NCI-H146 treated with DMSO at 0.1 percent for 48 hours (cell line): Measurements from ENCODE around the gene SDC1.

Experiments used
- DNase-seq: peaks from one replicate; lab custom pipeline; 2025; ENCODE audit not compliant: unreplicated experiment; lab: John Stamatoyannopoulos, UW

SDC1 gene

DNA sequence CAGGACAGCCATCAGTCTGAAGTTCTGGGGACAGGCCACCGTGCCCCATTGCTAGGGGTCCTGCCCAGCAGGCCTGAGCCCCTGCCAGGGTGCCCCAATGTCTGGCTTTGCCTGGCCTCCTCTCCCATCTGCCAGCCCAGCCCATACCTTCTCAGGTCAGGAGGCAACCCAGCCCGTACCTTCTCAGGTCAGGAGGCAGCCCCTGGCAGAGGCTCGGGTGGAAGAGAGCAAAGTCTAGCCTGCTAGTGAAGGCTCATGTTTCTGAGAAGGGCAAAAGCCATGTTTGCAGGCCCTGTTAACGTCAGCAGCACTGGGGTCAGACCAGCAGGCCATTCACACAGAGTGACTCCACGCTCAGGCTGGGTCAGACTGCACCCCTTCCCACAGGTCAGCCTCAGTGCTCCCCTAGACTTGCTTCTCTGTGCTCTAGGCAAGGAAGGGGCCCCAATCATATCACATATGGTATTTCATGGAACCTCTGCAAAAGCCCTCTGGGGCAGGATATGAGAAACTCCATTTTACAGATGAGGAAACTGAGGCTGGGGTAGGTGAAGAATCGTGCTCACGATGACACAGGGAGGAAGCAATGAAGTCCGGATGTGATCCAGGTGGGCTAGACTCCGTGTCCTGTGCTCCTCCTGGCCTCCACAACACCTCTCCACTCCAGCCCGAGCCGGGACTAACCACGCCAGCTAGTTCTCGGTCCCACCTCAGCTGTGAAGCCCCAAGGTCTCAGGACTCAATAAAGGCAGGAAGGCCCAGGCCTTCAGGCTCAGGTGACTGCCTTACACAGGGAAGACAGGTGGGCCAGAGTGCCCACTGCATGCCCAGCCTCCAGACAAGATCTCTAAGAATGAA lies 9.5 kb downstream of the SDC1 start:
- no peak for DNase-seq

- no peak for DNase-seq
Observed at GRCh38 chr2:20214566-20215182, 10.3 kb downstream of the SDC1 start.

DNA sequence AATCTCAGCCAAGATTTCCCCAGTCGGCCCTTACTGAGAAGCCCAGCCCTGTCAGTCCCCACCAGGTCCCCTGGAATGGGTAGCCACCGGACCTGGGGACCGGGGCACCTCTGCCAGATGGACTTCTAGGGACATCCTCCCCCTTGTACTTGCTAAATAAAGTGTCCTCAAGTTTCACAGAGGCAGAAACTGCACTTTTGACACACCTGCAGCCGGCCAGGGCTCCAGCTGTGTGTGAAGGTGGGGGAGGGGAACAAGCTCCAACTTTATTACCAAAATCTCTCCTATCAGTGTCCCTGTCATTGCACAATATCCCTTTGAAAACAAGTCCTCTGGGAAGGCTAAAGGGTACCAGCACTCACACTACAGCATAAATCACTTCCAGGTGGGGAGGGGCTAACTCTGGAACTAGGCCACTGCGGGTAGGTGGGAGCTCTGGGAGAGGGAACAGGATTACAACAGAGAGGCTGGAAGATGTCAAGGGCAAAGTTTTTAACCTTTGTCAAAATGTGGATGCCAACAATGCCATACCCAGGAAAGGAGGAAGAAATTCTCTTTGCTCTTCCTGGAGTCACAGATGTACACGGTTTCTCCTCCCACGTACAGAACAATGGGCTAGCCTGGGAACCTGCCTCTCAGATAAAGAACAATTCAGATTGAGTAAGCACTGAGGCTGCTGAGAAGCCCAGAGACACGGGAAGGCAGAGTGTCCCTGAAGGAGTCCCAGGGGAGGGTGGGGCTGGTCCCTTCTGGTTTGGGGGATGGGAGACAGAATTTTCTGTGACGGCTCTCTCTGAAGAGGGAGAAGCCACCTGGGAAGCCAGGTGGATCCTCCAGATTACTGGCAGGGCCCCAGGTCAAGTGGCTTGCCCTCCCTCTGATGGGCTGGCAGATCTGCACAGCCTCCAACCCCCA lies 11.0 kb downstream of the SDC1 start:
- DNase-seq = no peak

GRCh38 chr2:20212871-20213503 lies 11.9 kb downstream of the SDC1 start:
- DNase-seq = no peak

GRCh38 chr2:20212459-20212870 lies 12.5 kb downstream of the SDC1 start:
- no peak for DNase-seq

GRCh38 chr2:20211860-20212458 lies 13.0 kb downstream of the SDC1 start:
- no peak for DNase-seq

GRCh38 chr2:20211420-20211819 lies 13.5 kb downstream of the SDC1 start:
- no peak for DNase-seq

- no peak for DNase-seq
Observed at GRCh38 chr2:20210462-20210861, 14.5 kb downstream of the SDC1 start.

- DNase-seq = no peak
Observed at GRCh38 chr2:20209373-20210109, 15.4 kb downstream of the SDC1 start.

GRCh38 chr2:20208476-20208859 lies 16.5 kb downstream of the SDC1 start:
- no peak for DNase-seq

DNA sequence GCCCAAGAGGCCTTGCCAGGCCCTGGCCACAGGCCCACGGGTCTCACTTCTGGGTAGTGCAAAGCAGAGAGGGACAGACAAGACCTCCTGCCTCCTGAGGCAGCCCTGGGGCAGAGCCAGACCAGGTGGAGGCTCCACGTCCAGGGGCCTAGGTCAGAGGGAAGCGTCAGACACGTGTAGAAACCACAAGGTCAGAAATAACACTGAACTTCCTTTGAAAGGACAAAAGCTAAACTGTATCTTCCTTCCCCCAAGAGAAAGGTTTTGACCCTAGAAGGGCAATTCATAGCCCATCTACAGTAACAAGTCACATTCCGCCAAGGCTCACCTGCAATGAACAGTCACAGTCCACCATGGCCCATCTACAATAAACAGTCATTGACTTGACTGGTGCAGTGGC lies 17.9 kb downstream of the SDC1 start:
- DNase-seq = no peak

DNA sequence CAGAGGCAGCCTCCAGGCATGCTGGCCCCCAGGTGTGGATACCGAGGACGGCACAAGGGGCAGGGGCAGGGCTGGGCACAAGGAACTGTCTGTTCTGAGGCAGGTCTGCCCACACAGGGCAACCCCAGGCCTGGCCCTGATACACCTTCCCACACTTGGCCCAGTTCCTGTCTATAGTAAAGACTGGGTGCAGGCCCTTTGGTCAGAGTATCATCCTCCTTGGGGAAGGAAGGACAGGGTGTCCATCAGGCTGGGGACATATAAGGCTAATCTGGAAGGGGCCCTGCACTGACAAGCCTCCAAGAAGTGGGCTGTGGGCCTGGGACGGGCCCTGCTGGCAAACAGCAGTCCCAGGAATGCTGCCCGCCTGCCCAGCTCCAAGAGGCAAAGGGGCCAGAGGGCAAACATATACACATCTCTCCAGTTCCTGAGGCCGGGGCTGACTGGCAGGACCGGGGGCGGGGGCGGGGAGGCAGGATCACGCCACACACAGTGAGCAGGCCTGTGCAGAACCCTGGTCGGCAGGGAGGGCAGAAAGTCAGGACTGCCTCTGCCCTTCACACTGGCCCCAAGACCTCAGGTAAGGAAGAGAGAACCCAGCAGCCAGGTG lies 18.9 kb downstream of the SDC1 start:
- DNase-seq = no peak

DNA sequence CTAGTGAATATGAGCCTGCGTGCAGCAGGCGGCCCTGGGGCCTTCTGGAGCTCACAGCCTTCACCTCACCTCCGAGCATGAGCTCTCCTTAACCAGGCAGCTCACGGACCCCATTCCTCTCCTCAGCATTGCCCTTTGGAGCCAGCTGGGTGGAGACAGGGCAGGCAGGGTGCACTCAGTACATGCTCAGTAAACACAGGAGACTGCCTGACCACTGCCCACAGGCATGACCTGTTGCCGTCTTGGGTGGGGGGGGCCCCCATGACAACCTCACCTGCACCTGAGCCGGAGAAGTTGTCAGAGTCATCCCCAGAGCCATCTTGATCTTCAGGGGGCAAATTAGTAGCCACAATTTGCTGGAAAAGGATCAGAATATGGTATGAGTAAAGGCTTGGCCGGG lies 19.9 kb downstream of the SDC1 start:
- no peak for DNase-seq

DNA sequence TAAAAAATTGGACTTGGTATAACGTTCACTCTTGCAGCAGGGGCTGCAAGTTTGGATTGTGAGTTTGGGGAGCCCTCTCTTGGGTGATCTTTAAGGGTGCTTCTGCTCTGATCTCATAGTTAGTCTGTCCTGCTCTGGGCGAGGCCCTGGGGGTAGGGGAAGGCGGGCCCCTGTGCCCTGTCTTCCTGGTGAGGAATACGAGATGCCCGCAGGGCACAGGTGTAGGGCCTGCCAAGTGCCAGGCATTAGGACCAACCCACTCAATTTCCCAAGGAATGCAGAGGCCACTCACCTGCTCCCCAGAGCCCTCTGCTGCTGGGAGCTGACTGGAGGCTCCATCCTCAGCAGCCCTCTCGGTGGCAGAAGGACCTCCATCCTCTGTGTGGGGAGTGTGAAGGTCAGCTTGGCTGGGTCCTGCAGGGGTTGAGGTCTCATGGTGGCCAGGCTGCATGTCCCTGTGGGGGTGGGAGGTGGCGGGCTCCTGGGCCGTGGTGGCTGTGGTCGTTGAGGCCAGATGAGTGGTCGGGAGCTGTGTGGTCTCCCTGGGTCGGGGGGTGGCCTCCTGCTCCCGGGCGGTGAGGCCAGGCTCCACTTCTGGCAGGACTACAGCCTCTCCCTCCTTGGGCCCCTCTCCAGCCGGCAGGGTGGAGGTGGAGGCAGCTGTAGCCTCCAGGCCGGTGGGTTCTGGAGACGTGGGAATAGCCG lies 21.3 kb downstream of the SDC1 start:
- no peak for DNase-seq

- no peak for DNase-seq
Observed at GRCh38 chr2:20203072-20203471, 21.9 kb downstream of the SDC1 start.

GRCh38 chr2:20201671-20202070 lies 23.3 kb downstream of the SDC1 start:
- no peak for DNase-seq

DNA sequence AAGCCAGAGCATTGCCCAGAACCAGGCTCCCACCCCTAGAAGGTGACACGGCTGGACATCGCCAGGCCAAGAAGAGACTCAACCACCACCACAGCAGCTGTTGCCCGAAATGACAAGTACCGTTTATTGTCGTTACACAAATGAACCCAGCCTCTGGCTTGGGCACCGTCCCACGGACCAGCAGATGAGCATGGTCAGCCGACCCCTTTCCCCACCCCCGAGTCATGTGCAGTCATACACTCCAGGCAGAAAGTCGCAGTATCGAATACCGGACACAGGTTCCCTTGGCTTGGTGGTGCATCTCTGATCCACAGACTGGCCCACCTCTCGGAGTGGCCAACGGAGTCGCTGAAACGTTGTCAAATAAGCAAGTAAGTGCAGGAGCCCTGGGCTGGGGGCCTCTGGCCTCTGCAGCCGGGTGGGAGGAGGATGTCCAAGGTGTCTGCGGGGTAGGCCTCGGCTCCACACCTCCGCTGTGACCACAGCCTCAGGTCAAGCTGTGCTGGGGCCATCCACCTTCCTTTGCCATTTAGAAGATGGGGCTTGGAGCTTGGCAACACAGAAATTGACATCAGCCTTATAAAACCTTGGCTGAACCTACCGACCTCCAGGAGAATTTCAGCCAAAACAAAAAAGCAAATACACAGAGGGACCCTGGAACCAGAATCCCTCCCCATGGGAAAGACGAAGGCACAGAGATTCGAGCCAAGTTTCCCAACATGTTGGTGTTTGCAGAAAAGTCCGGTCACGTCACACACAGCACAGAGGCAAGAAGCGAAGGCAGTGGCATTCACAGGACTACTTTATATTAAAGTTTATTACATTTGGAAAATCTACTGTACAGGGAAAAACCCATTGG lies 24.0 kb downstream of the SDC1 start:
- DNase-seq = no peak

DNA sequence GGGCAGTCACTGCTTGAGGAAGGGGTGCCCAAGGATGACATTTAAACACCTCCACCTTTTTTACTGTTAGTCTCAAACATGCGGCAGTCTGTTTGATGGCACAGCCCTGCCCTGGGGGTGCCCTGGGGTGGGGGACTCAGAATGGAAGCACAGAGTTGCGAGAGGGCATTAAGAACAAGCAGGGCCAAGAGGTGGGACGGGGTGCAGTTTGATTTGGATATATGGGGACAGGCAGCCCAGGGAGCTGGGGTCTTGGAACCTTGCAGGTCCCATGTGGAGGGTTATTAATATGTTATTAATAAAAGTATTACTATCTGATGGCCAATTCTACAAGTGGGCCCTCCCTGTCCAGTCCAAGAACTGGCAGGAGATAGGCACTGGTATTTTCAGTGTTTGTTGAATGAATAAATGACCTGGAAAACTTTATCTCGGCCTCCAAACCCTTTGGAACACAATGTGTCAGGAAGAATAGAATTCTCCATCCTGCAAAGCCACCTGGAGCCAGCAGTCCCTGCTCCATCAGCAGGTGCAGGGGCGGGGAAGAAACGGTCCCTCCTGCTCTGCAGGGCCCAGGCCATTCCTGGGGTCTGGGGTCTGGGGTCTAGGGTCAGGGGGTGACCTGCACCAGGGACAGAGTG lies 25.2 kb downstream of the SDC1 start:
- no peak for DNase-seq
